PC-3 (cell line): Measurements from ENCODE around the gene TMEM169. TPM values are rescaled to one million over a fixed set of nuclear protein-coding genes. Genes with fewer than 3 reads are reported as not detected.
A peak's percentile ranks its signal among the peaks of the same experiment; 100 is the strongest.

ENCODE experiments used
- ATAC-seq: fragments of 200-7000 bp; cut with Tn5 transposase; 2 replicates; pipeline ENCODE4 v1.9.1; 2020; ENCODE audit warnings: mild to moderate bottlenecking, moderate library complexity
- BruUV-seq: library from RNA; stranded (reverse); fragments of 400-500 nt; replicated peaks from 2 replicates; lab custom pipeline; 2021; lab: Mats Ljungman, UMichigan
- CTCF ChIA-PET: fragments of 300-600 bp; sonication (Branson Sonifier 250); formaldehyde crosslinking; loops from one replicate; lab custom pipeline; 2022; ENCODE audit warnings: antibody characterized with exemption; lab: Charles Lee
- POLR2A ChIA-PET: fragments of 300-600 bp; sonication (Branson Sonifier 250); formaldehyde crosslinking; loops from one replicate; lab custom pipeline; 2022; ENCODE audit warnings: antibody characterized with exemption; ENCODE audit not compliant: unreplicated experiment; lab: Charles Lee
- DNase-seq: peaks from one replicate; pipeline ENCODE4 v3.0.0-alpha.2; 2015
- H2AFZ ChIP-seq: fragments of 300-600 bp; sonication (generic); 2 replicates; pipeline ENCODE4 v1.6.0; 2016; ENCODE audit warnings: antibody characterized with exemption, low read length
- H3F3A ChIP-seq: fragments of 300-600 bp; sonication (generic); one replicate; pipeline ENCODE4 v1.6.0; 2017; ENCODE audit warnings: antibody characterized with exemption, low read length, control low read depth, mild to moderate bottlenecking; ENCODE audit not compliant: unreplicated experiment
- H3K27ac ChIP-seq: fragments of 300-600 bp; sonication (generic); 2 replicates; pipeline ENCODE4 v1.5.1; 2016; ENCODE audit warnings: mild to moderate bottlenecking, low read length
- H3K27me3 ChIP-seq: fragments of 300-600 bp; sonication (generic); 2 replicates; pipeline ENCODE4 v1.6.1; 2016; ENCODE audit warnings: low read length, mixed read lengths
- H3K36me3 ChIP-seq: fragments of 300-600 bp; sonication (generic); 2 replicates; pipeline ENCODE4 v1.6.1; 2016; ENCODE audit warnings: low read depth, mixed run types, low read length, mixed read lengths
- H3K4me1 ChIP-seq: fragments of 300-600 bp; sonication (generic); 2 replicates; pipeline ENCODE4 v1.5.1; 2016; ENCODE audit warnings: low read length; ENCODE audit not compliant: insufficient read depth
- H3K4me2 ChIP-seq: fragments of 300-600 bp; sonication (generic); 2 replicates; pipeline ENCODE4 v1.6.0; 2016; ENCODE audit warnings: low read length
- H3K4me3 ChIP-seq: fragments of 300-600 bp; sonication (generic); 2 replicates; pipeline ENCODE4 v1.5.1; 2016; ENCODE audit warnings: mild to moderate bottlenecking, low read length, mixed read lengths
- H3K79me2 ChIP-seq: fragments of 300-600 bp; sonication (generic); 2 replicates; pipeline ENCODE4 v1.6.1; 2017; ENCODE audit warnings: low read length, mixed read lengths
- H3K9ac ChIP-seq: fragments of 300-600 bp; sonication (generic); 2 replicates; pipeline ENCODE4 v1.6.0; 2016; ENCODE audit warnings: mild to moderate bottlenecking, low read length
- H3K9me2 ChIP-seq: fragments of 300-600 bp; sonication (generic); replicated peaks from 2 replicates; pipeline ENCODE4 v1.6.1; 2016; ENCODE audit warnings: mixed run types, low read length, mixed read lengths
- H3K9me3 ChIP-seq: fragments of 300-600 bp; sonication (generic); 2 replicates; pipeline ENCODE4 v1.6.1; 2016; ENCODE audit warnings: low read length, mixed read lengths
- H4K20me1 ChIP-seq: fragments of 300-600 bp; sonication (generic); 2 replicates; pipeline ENCODE4 v1.6.1; 2016; ENCODE audit warnings: low read length, mixed read lengths
- EZH2 ChIP-seq: fragments of 300-600 bp; sonication (generic); IDR thresholded peaks from one replicate; pipeline ENCODE4 v1.6.1; 2017; ENCODE audit warnings: antibody characterized with exemption, mild to moderate bottlenecking, low read length; ENCODE audit not compliant: unreplicated experiment
- EZH2phosphoT487 ChIP-seq: fragments of 300-600 bp; sonication (generic); IDR thresholded peaks from 2 replicates; pipeline ENCODE4 v1.6.1; 2018; ENCODE audit warnings: mild to moderate bottlenecking, antibody characterized with exemption, low read length, borderline replicate concordance
- intact Hi-C: fragments of 100-400 bp; cut with micrococcal nuclease; formaldehyde crosslinking; loops from 2 replicates; pipeline ENCODE4 v1.9.0; 2023
- total RNA-seq: library from RNA; depleted of rRNA; stranded (reverse); fragments of >200 nt; gene quantifications from 2 replicates; pipeline ENCODE4 v1.2.3, GENCODE V29; 2014
- TF ChIP-seq, protein P1 (sequence below): fragments of 300-600 bp; sonication (generic); conservative IDR thresholded peaks from 2 replicates; pipeline ENCODE4 v1.5.1; 2017; ENCODE audit warnings: antibody characterized with exemption, low read depth, mild to moderate bottlenecking, low read length

The TMEM169 gene
- total RNA-seq, 1 experiment from 2014 or later, result not detected

DNA sequence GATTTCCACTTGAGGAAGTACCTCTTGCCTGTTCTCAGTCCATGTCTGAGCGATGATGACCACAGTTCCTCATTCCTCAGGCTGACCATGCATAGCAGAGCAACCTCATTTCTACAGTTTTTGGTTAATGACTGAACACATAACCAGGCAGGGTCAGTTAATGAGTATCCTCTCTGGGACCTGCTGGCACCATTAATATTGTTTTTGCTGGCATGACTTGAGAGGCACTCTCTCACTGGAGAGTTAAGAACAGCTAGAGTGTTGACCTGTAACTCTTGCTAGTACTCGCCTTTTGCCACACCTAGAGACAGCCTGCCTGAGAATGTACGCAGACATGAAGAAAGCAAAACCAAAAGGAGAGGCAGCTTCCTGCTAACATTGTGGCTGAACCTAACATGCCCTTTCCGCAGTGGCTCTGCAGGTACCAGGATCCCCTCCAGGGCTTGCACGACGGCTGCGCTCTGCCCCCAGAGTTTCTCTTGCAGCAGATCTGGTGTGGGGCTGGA is 24.0 kb upstream of the TMEM169 start:
- intact Hi-C loops, result no loop called here
- ATAC-seq (no peak), DNase-seq (no peak)
- BruUV-seq, result no TSS peak
- no peaks in the 10 kb centered on the region for H3K9me3 ChIP-seq
- no peak overlapping the region for H3K9ac ChIP-seq
- no peak overlapping the region for H3K27ac ChIP-seq
- H3K4me3 ChIP-seq, result no peak overlapping the region
- no peak overlapping the region for H3K4me2 ChIP-seq
- no peak overlapping the region for H2AFZ ChIP-seq
- no peaks in the 10 kb centered on the region for H4K20me1 ChIP-seq
- ChIA-PET CTCF (no interaction called here), POLR2A (no interaction called here)
- no peaks in the 10 kb centered on the region for H3F3A ChIP-seq
- H3K27me3 ChIP-seq, result no peaks in the 10 kb centered on the region
- no peaks in the 10 kb centered on the region; the same call in 1 of the 2 replicates for H3K36me3 ChIP-seq
- no peaks in the 10 kb centered on the region for H3K4me1 ChIP-seq
- H3K79me2 ChIP-seq, result no peaks in the 10 kb centered on the region
- no peaks in the 10 kb centered on the region for H3K9me2 ChIP-seq
- TF ChIP-seq EZH2phosphoT487, result no peak
- TF ChIP-seq EZH2, result no peak
- TF ChIP-seq, protein P1, sequence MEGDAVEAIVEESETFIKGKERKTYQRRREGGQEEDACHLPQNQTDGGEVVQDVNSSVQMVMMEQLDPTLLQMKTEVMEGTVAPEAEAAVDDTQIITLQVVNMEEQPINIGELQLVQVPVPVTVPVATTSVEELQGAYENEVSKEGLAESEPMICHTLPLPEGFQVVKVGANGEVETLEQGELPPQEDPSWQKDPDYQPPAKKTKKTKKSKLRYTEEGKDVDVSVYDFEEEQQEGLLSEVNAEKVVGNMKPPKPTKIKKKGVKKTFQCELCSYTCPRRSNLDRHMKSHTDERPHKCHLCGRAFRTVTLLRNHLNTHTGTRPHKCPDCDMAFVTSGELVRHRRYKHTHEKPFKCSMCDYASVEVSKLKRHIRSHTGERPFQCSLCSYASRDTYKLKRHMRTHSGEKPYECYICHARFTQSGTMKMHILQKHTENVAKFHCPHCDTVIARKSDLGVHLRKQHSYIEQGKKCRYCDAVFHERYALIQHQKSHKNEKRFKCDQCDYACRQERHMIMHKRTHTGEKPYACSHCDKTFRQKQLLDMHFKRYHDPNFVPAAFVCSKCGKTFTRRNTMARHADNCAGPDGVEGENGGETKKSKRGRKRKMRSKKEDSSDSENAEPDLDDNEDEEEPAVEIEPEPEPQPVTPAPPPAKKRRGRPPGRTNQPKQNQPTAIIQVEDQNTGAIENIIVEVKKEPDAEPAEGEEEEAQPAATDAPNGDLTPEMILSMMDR, result no peak

DNA sequence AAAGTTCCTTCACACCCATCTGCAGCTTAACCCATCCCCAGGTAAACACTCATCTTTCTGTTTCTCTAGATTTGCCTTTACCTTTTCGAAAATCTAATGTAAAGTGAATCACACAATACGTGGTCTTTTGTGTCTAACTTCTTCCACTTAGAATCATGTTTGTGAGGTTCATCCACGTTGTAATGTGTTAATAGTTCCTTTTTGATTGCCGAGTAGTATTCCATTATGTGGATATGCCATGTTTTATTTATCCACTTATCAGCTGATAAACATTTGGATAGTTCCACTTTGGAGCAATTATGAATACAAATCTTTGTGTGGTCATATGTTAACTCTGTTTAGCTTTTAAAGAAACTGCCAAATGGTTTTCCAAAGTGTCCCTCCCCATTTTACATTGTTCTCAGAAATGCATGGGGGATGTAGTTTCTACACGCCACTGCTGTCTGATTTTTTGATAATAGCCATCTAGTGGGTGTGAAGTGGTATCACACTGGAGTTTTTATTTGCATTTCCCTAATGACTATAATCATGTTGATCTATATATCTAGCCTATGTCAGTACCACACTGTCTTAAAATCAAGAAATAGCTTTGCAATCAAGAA is 22.4 kb upstream of the TMEM169 start:
- ChIA-PET POLR2A (interaction anchor here (0.6 kb wide), 1 partner anchor 439 kb away, joined by 3 read pairs; no protein-coding TSS in a partner anchor), CTCF (no interaction called here)
- no peaks in the 10 kb centered on the region for H3K9me3 ChIP-seq
- no peaks in the 10 kb centered on the region for H3K9me2 ChIP-seq
- intact Hi-C loops, result no loop called here
- no peak overlapping the region for H3K4me3 ChIP-seq
- H3K27ac ChIP-seq, result no peak overlapping the region
- no peak overlapping the region for H3K9ac ChIP-seq
- TF ChIP-seq, protein P1, result peak; percentile 43; the same call in 1 of the 2 replicates
- no peak for TF ChIP-seq EZH2
- DNase-seq (peak; percentile 8), ATAC-seq (no peak)
- H3F3A ChIP-seq, result no peaks in the 10 kb centered on the region
- no peaks in the 10 kb centered on the region for H3K79me2 ChIP-seq
- H3K4me2 ChIP-seq, result no peak overlapping the region
- H2AFZ ChIP-seq, result no peak overlapping the region
- no peaks in the 10 kb centered on the region for H4K20me1 ChIP-seq
- no TSS peak for BruUV-seq
- H3K36me3 ChIP-seq, result no peaks in the 10 kb centered on the region; the same call in 1 of the 2 replicates
- no peaks in the 10 kb centered on the region for H3K27me3 ChIP-seq
- H3K4me1 ChIP-seq, result no peaks in the 10 kb centered on the region

DNA sequence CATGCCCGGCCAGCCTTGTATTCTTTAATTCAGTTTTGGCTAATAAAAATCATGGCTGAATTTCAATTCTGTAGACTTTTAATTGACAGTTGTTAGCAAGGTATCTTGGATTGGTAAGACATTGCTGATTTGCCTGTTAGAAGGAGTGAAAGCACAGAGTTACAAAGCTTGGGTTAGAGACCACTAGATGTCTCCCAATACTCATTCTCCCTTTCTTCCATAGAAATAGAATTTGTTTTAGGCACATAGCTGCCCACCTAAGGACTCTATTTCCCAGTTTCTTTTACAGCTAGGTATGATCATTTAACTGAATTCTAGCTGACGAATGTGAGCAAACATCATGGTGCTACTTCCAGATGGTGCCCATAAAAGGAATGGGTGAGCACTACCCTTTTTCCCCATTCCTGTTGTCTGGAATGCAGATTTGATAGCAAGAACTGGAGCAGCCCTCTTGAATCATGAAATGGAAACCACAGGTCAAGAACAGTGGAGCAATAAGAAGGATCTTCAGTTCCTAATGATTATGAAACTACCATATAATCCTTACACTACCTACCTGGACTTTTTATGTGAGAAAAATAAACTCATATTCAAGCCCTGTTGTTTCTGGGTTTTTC is 17.6 kb upstream of the TMEM169 start:
- Histone ChIP-seq H2AFZ (no peak overlapping the region), H3K9me2 (no peaks in the 10 kb centered on the region), H3F3A (no peaks in the 10 kb centered on the region), H3K4me3 (no peak overlapping the region), H3K4me2 (no peak overlapping the region), H3K36me3 (no peaks in the 10 kb centered on the region; the same call in 1 of the 2 replicates), H3K27me3 (no peaks in the 10 kb centered on the region), H3K27ac (no peak overlapping the region), H3K79me2 (no peaks in the 10 kb centered on the region), H3K4me1 (no peaks in the 10 kb centered on the region), H3K9ac (no peak overlapping the region), H4K20me1 (no peaks in the 10 kb centered on the region), H3K9me3 (no peaks in the 10 kb centered on the region)
- intact Hi-C loops, result no loop called here
- ATAC-seq (no peak), DNase-seq (no peak)
- no peak for TF ChIP-seq EZH2
- TF ChIP-seq, protein P1, result peak; percentile 23; the same call in 1 of the 2 replicates
- TF ChIP-seq EZH2phosphoT487, result no peak
- ChIA-PET POLR2A (no interaction called here), CTCF (interaction anchor here (0.5 kb wide), 1 partner anchor 13 kb away, joined by 9 read pairs; no protein-coding TSS in a partner anchor)
- no TSS peak for BruUV-seq
